ENCODE measurements around the gene ABCC1.
"Not testable (repeated sequence)": the region's sequence is repeated elsewhere in the genome, so short reads cannot be mapped to it uniquely, and the experiment has no call there.

ABCC1 gene

DNA sequence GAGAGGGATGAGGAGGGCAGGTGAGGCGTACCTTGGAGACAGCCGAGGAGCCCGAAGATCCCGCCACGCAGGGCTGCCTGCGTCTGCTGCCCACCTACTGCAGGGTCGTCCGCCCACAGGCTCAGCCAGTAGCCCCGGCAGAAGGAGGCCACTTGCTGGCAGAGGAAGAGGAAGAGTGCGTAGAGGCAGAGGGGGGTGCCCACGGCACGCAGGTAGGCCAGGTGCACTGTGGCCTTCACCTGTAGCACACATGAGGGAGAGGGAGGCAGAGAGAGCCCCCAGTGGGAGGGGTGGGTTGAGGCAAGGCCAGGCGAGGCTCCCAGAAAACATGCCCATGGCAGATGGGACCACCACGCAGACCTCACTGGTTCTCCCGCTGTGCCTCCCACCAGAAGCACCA is 220.2 kb downstream of the ABCC1 start:
- FAIRE-seq = no peak
- no peak for DNase-seq (ENCODE audit: insufficient read length, low spot score)

GRCh38 chr16:16171332-16171919 is 222.0 kb downstream of the ABCC1 start:
- DNase-seq (ENCODE audit: insufficient read length, low spot score) = no peak
- no peak for FAIRE-seq

- DNase-seq (ENCODE audit: insufficient read length, low spot score) (no peak), FAIRE-seq (no peak)
These were observed 223.6 kb downstream of the ABCC1 start for GRCh38 chr16:16172991-16173390.

DNA sequence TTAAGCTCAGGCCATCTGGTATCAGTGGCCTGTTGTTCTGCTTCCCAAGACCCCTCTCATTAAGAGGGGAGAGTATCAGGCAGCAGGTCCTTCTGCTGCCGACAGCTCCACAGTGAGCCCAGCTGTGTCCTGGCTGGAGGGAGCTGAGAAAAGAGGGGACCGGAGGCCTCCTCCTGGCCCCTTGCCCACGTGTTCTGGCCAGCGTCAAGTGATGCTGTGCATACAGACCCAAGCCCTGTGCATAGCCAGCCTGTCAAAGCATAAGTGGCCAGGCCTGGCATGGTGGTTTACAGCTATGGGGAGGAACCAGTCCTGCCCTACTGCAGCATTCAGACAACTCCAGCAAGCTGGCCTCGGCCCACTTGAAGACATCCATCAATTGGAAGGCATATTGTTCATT is 225.9 kb downstream of the ABCC1 start:
- FAIRE-seq (no peak), DNase-seq (ENCODE audit: insufficient read length, low spot score) (no peak)

DNA sequence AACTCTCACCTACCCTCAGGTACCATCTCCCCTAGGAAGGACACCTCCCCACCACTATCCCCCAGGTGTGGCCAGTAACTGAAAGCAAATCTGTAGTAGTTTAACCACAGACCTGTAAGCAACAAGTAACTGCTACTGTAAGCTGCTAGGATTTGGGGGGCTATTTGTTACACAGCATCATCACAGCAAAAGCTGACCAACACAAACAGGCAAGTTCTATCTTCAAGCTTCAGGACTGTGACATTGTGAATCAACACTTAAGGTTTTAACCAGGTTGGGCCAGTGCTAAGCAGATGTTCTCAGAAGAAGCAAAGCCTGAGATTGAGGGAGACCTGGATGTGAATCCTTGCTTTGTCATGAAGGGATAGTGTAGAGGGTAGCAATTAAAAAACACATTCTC is 226.9 kb downstream of the ABCC1 start:
- no peak for DNase-seq (ENCODE audit: insufficient read length, low spot score)
- no peak for FAIRE-seq

- FAIRE-seq = no peak
- DNase-seq (ENCODE audit: insufficient read length, low spot score) = no peak
These were observed 229.2 kb downstream of the ABCC1 start for GRCh38 chr16:16178455-16179162.

- DNase-seq (ENCODE audit: insufficient read length, low spot score); FAIRE-seq: not testable (repeated sequence)
These were observed 232.3 kb downstream of the ABCC1 start for GRCh38 chr16:16181748-16182147.

- FAIRE-seq (peak; percentile 52), DNase-seq (ENCODE audit: insufficient read length, low spot score) (no peak)
These were observed 233.5 kb downstream of the ABCC1 start for GRCh38 chr16:16182918-16183317.

GRCh38 chr16:16183562-16183961 is 234.1 kb downstream of the ABCC1 start:
- FAIRE-seq = no peak
- DNase-seq (ENCODE audit: insufficient read length, low spot score) = no peak

GRCh38 chr16:16184594-16184993 is 235.2 kb downstream of the ABCC1 start:
- DNase-seq (ENCODE audit: insufficient read length, low spot score) (no peak), FAIRE-seq (no peak)

- FAIRE-seq = no peak
- no peak for DNase-seq (ENCODE audit: insufficient read length, low spot score)
These were observed 235.7 kb downstream of the ABCC1 start for GRCh38 chr16:16185095-16185494.

GRCh38 chr16:16186820-16187219 is 237.4 kb downstream of the ABCC1 start:
- FAIRE-seq = no peak
- DNase-seq (ENCODE audit: insufficient read length, low spot score) = no peak

- no peak for DNase-seq (ENCODE audit: insufficient read length, low spot score)
- FAIRE-seq = no peak
These were observed 239.4 kb downstream of the ABCC1 start for GRCh38 chr16:16188827-16189226.

DNA sequence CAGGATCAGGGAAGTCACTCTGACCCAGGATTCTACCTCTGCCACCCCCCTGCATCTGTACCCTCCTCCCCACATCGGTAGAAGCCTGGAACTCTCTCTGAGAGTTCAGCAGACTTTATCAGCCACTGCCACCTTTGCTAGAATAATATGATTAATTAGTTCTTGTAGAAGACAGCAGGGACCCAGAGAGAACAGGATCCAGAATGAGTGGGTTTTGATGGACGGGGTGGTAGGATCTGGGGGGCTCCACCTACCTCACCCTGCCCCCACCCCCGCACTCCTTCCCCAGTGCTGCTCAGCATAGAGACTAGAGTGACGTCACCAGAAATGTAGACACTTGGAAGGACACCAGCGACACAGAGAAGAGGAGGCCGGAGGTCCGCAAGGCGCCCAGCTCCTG is 240.4 kb downstream of the ABCC1 start:
- FAIRE-seq (no peak), DNase-seq (ENCODE audit: insufficient read length, low spot score) (no peak)

- FAIRE-seq = no peak
These were observed 241.1 kb downstream of the ABCC1 start for GRCh38 chr16:16190546-16190945.

GRCh38 chr16:16190966-16191365 is 241.6 kb downstream of the ABCC1 start:
- DNase-seq (ENCODE audit: insufficient read length, low spot score); FAIRE-seq: not testable (repeated sequence)

More at GRCh38 chr16:16190546-16190945, 241.1 kb downstream of the ABCC1 start:
- DNase-seq (ENCODE audit: insufficient read length, low spot score) = no peak

- no peak for FAIRE-seq
- DNase-seq (ENCODE audit: insufficient read length, low spot score) = no peak
These were observed 242.2 kb downstream of the ABCC1 start for GRCh38 chr16:16191493-16192167.
